GM06990 (cell line): ENCODE data around the gene FBXO42.
A peak's percentile ranks its signal among the peaks of the same experiment; 100 is the strongest.
"Not testable (repeated sequence)": the region's sequence is repeated elsewhere in the genome, so short reads cannot be mapped to it uniquely, and the experiment has no call there.

ENCODE experiments used
- DNase-seq: peaks from one replicate; pipeline ENCODE4 v3.0.0-alpha.2; 2011; ENCODE audit not compliant: insufficient read length; ENCODE audit errors: extremely low read depth
- H3K27me3 ChIP-seq: replicated peaks from 2 replicates; pipeline ENCODE4 v1.6.0; 2011; ENCODE audit warnings: low read length; ENCODE audit not compliant: control insufficient read depth, insufficient read depth
- H3K36me3 ChIP-seq: 2 replicates; pipeline ENCODE4 v1.5.1; 2011; ENCODE audit warnings: low read length; ENCODE audit not compliant: control insufficient read depth, insufficient read depth
- H3K4me3 ChIP-seq: replicated peaks from 2 replicates; pipeline ENCODE4 v1.5.1; 2011; ENCODE audit warnings: low read depth, mild to moderate bottlenecking, control low read depth, low read length
- TF ChIP-seq, protein P1 (sequence below): IDR thresholded peaks from 2 replicates; pipeline ENCODE4 v1.5.1; 2011; ENCODE audit warnings: low read length, control low read depth, mild to moderate bottlenecking, inconsistent platforms; ENCODE audit not compliant: insufficient read depth, poor library complexity, severe bottlenecking

FBXO42 gene

DNA sequence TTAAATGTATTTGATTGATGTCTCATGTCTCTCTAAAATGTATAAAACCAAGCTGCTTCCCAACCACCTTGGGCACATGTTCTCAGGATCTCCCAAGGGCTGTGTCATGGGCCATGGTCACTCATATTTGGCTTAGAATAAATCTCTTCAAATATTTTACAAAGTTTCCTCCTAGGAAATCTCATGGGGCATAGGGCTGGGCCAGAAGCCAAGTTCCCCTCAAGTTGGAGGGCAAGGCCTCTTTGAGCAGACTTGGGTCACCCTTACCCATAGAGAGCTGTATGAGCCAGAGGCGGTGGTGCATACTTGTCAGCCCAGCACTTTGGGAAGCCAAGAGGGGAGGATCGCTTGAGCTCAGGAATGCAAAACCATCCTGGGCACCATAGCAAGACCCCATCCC is 2.3 kb upstream of the FBXO42 start:
- H3K4me3 ChIP-seq, result no peak overlapping the region
- H3K36me3 ChIP-seq, result no peaks in the 10 kb centered on the region
- H3K27me3 ChIP-seq, result no peaks in the 10 kb centered on the region
- TF ChIP-seq, protein P1, sequence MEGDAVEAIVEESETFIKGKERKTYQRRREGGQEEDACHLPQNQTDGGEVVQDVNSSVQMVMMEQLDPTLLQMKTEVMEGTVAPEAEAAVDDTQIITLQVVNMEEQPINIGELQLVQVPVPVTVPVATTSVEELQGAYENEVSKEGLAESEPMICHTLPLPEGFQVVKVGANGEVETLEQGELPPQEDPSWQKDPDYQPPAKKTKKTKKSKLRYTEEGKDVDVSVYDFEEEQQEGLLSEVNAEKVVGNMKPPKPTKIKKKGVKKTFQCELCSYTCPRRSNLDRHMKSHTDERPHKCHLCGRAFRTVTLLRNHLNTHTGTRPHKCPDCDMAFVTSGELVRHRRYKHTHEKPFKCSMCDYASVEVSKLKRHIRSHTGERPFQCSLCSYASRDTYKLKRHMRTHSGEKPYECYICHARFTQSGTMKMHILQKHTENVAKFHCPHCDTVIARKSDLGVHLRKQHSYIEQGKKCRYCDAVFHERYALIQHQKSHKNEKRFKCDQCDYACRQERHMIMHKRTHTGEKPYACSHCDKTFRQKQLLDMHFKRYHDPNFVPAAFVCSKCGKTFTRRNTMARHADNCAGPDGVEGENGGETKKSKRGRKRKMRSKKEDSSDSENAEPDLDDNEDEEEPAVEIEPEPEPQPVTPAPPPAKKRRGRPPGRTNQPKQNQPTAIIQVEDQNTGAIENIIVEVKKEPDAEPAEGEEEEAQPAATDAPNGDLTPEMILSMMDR, result no peak
- DNase-seq, result no peak

DNA sequence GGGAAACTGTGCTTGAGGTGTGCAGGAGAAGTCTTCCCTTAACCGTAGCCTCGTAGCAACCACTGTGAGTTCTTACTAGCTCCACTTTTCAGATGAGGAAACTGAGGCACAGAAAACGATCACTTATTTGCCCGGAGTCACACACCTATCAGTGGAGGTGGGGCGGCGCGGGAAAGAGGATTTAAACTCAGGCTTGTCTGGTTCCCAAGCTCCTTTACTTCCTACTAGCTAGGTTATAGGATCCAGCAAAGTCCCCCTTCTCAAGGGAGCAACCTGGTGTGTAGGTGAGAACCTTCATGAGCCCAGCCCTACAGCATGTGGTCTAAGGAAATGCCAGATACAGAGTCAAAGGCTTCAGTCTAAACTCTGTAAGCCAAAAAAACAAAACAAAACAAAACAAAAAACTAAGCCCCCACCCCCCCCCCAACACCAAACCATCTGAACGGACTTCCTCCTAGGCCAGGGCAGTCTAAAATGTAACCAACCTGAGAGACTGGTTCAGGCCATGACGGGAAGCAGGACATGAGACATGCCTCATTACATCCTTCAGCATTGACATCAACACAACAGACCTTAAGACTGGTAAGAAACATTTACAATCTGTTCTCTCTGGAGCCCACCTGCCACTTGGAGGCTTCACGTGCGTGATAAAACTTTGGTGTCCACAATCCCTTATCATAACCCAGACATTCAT is 709 bp upstream of the FBXO42 start:
- no peaks in the 10 kb centered on the region for H3K27me3 ChIP-seq
- no peak for DNase-seq
- H3K4me3 ChIP-seq, result peak overlapping the region; percentile 68

DNA sequence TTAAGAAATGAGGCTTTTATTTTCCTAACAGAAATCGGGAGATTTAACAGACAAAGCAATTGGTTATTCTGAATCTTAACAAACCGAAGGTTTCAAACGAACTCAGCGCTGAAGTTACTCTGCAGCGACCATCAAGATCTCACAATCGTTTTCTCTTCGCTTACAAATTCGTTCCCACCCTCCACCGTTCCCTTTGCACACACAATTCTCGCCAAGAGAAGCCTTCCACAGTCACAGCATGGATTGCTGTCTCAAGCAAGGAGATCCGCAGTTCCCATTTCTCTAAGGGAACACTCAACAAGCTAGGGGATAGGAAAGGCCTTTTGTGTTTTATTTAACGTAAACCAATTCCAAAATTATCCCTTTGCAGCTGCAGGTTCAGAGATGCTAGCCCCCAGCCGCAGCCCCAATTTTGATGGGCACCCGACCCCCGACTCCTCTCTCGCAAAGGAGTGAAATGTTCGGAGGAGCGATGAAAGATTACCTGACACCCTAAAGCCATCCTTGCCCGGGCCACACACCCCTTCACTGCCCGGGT is 755 bp downstream of the FBXO42 start:
- no peaks in the 10 kb centered on the region for H3K27me3 ChIP-seq
- no peak for DNase-seq
- TF ChIP-seq, protein P1, result no peak
- peak overlapping the region; percentile 95 for H3K4me3 ChIP-seq
- H3K36me3 ChIP-seq, result no peaks in the 10 kb centered on the region

More for the DNA sequence above, 709 bp upstream of the FBXO42 start:
- TF ChIP-seq, protein P1, result no peak
- H3K36me3 ChIP-seq, result no peaks in the 10 kb centered on the region

DNA sequence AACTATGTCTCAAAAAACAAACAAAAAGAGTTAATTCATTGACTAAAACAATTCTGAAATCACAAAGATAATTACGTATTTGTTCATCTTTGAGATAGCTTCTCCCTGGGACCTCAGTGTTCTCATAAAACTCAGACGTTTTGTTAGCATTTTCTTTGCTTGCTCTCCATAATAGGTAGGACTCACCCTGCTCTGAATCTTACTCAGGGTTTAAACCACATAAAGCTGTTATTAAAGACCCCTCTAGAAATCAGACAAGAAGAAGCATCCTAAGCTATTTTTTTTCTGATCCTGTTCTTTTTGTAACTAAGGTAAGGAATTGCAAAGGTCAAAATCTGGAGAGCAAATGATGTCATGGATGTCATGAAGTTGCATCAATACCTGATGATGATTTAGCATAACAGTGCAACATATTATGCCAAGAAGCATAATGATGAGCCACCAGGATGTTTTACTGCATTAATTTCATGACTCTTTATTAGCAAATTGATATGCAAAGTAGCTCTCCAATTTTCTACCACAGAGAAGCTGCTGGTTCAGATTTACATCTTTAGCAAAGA is 2.4 kb downstream of the FBXO42 start:
- DNase-seq, result no peak
- H3K4me3 ChIP-seq, result no peak overlapping the region; the same call in 1 of the 2 replicates
- H3K27me3 ChIP-seq, result no peaks in the 10 kb centered on the region
- TF ChIP-seq, protein P1, result no peak
- no peaks in the 10 kb centered on the region for H3K36me3 ChIP-seq

DNA sequence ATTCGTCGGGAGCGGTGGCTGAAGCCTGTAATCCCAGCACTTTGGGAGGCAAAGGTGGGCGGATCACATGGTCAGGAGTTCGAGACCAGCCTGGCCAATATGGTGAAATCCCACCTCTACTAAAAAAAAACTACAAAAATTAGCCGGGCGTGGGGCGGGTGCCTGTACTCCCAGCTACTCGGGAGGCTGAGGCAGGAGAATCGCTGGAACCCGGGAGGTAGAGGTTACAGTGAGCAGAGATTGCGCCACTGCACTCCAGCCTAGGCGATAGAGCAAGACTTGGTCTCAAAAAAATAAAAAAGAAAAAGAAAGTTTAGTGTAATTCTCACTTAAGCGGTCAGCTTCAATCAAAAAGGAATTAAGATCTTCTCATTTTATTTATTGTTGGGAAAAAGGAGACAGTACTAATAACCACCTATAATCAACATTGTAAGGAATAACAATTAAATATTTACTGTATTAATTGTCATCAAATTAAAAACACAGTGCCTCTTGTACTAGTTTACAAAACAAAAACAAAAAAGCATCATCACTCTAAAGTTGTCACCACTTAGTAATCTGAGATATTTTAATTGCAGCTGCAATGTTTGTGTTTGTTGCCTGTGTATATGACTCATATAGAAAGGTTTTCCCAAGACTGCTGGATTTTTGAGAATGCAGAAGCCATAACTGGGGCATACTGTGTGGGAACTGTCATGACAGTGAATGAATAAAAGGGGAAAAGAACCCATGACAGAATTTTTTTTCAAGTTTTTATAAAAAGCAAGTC is 3.7 kb downstream of the FBXO42 start:
- H3K4me3 ChIP-seq, result no peak overlapping the region
- DNase-seq, result no peak
- TF ChIP-seq, protein P1, result no peak
- H3K27me3 ChIP-seq, result no peaks in the 10 kb centered on the region
- H3K36me3 ChIP-seq, result no peaks in the 10 kb centered on the region

DNA sequence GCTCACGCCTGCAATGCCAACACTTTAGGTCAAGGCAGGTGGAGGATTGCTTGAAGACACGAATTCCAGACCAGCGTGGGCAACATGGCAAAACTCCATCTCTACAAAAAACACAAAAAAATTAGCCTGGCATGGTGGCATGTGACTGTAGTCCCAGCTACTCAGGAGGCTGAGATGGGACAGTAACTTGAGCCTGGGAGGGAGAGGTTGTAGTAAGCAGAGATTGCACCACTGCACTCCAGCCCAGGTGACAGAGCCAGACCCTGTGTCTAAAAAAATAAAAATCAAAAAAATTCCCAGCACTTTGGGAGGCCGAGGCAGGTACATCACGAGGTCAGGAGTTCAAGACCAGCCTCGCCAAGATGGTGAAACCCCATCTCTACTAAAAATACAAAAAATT is 9.0 kb downstream of the FBXO42 start:
- not testable (repeated sequence) for H3K27me3 ChIP-seq, H3K36me3 ChIP-seq, H3K4me3 ChIP-seq, DNase-seq
